GM23338 (cell line): ENCODE results near the gene C12orf56. TPM values are rescaled to one million over a fixed set of nuclear protein-coding genes. Genes with fewer than 3 reads are reported as not detected.
"Not testable (repeated sequence)": the region's sequence is repeated elsewhere in the genome, so short reads cannot be mapped to it uniquely, and the experiment has no call there.

Experiments
- ATAC-seq: fragments of 200-7000 bp; cut with Tn5 transposase; 3 replicates; pipeline ENCODE4 v1.9.1; 2020
- DNase-seq: peaks from one replicate; pipeline ENCODE4 v3.0.0-alpha.2; 2015; ENCODE audit warnings: low spot score
- H2AFZ ChIP-seq: fragments of 200-600 bp; sonication (generic); 2 replicates; pipeline ENCODE4 v1.8.0; 2016; ENCODE audit warnings: antibody characterized with exemption, mild to moderate bottlenecking, moderate library complexity
- H3F3A ChIP-seq: fragments of 200-600 bp; sonication (generic); replicated peaks from 2 replicates; pipeline ENCODE4 v1.8.0; 2017; ENCODE audit warnings: antibody characterized with exemption, mixed run types, low read depth
- H3K27ac ChIP-seq: fragments of 200-600 bp; sonication (generic); 2 replicates; pipeline ENCODE4 v1.6.1; 2016; ENCODE audit warnings: low read depth
- H3K27me3 ChIP-seq: fragments of 200-600 bp; sonication (generic); 2 replicates; pipeline ENCODE4 v1.8.0; 2016; ENCODE audit warnings: mild to moderate bottlenecking, mixed run types, moderate library complexity; ENCODE audit not compliant: insufficient read depth
- H3K36me3 ChIP-seq: fragments of 200-600 bp; sonication (generic); 2 replicates; pipeline ENCODE4 v1.8.0; 2016; ENCODE audit warnings: mild to moderate bottlenecking; ENCODE audit not compliant: insufficient read depth
- H3K4me1 ChIP-seq: fragments of 200-600 bp; sonication (generic); 2 replicates; pipeline ENCODE4 v1.8.0; 2016; ENCODE audit warnings: mild to moderate bottlenecking, moderate library complexity; ENCODE audit not compliant: insufficient read depth
- H3K4me2 ChIP-seq: fragments of 200-600 bp; sonication (generic); 2 replicates; pipeline ENCODE4 v1.7.1; 2017; ENCODE audit warnings: mixed run types
- H3K4me3 ChIP-seq: fragments of 200-600 bp; sonication (generic); 2 replicates; pipeline ENCODE4 v1.6.1; 2016; ENCODE audit warnings: mixed run types
- H3K79me2 ChIP-seq: fragments of 200-600 bp; sonication (generic); replicated peaks from 2 replicates; pipeline ENCODE4 v1.8.0; 2017; ENCODE audit warnings: mild to moderate bottlenecking; ENCODE audit not compliant: insufficient read depth
- H3K9me2 ChIP-seq: fragments of 200-600 bp; sonication (generic); 2 replicates; pipeline ENCODE4 v1.8.0; 2017; ENCODE audit not compliant: insufficient read depth
- H4K20me1 ChIP-seq: fragments of 200-600 bp; sonication (generic); replicated peaks from 2 replicates; pipeline ENCODE4 v1.8.0; 2017; ENCODE audit warnings: mild to moderate bottlenecking; ENCODE audit not compliant: insufficient read depth
- H3K27ac Mint-ChIP-seq: 2 replicates; pipeline ENCODE4 v1.8.0; 2020; ENCODE audit warnings: inconsistent platforms, mild to moderate bottlenecking, moderate library complexity, mixed read lengths
- H3K27me3 Mint-ChIP-seq: 3 replicates; pipeline ENCODE4 v1.8.0; 2022; ENCODE audit warnings: low read depth, mild to moderate bottlenecking, moderate library complexity, mixed read lengths, inconsistent platforms; ENCODE audit not compliant: insufficient read depth, poor library complexity
- H3K36me3 Mint-ChIP-seq: 3 replicates; pipeline ENCODE4 v1.8.0; 2021; ENCODE audit warnings: low read depth, mild to moderate bottlenecking, inconsistent platforms, moderate library complexity, mixed read lengths
- H3K4me1 Mint-ChIP-seq: 3 replicates; pipeline ENCODE4 v1.8.0; 2020; ENCODE audit warnings: mild to moderate bottlenecking, inconsistent platforms, mixed read lengths
- H3K4me3 Mint-ChIP-seq: 3 replicates; pipeline ENCODE4 v1.8.0; 2021; ENCODE audit warnings: moderate library complexity, mild to moderate bottlenecking, inconsistent platforms, mixed read lengths
- H3K9me3 Mint-ChIP-seq: 3 replicates; pipeline ENCODE4 v1.8.0; 2020; ENCODE audit warnings: moderate library complexity, mild to moderate bottlenecking, inconsistent platforms, mixed read lengths
- CREB1 ChIP-seq: fragments of 250-450 bp; sonication (Bioruptor Pico); IDR thresholded peaks from 2 replicates; pipeline ENCODE4 v1.5.0; 2020; ENCODE audit warnings: low read depth, mild to moderate bottlenecking, moderate library complexity
- JUNB ChIP-seq: IDR thresholded peaks from one replicate; pipeline ENCODE4 v1.6.1; 2016; ENCODE audit warnings: antibody characterized with exemption; ENCODE audit not compliant: unreplicated experiment
- NANOG ChIP-seq: IDR thresholded peaks from 2 replicates; pipeline ENCODE4 v1.6.1; 2016; ENCODE audit warnings: antibody characterized with exemption, borderline replicate concordance
- POLR2AphosphoS5 ChIP-seq: IDR thresholded peaks from 2 replicates; pipeline ENCODE4 v1.6.1; 2016; ENCODE audit warnings: antibody characterized with exemption, low read depth
- STAT1 ChIP-seq: IDR thresholded peaks from one replicate; pipeline ENCODE4 v1.6.1; 2016; ENCODE audit warnings: antibody characterized with exemption; ENCODE audit not compliant: unreplicated experiment
- polyA plus RNA-seq: library from polyadenylated mRNA; unstranded; fragments of >200 nt; fragmentation: Nextera tagmentation; extraction: Ambion mirVana; gene quantifications from 2 replicates; pipeline ENCODE4 v1.2.1, GENCODE V29; 2016
- total RNA-seq: library from RNA; depleted of rRNA; stranded (reverse); fragments of >200 nt; shearing (Covaris generic); gene quantifications from 2 replicates; pipeline ENCODE4 v1.2.3, GENCODE V29; 2014
- TF ChIP-seq, protein P1 (sequence below): fragments of 250-450 bp; sonication (Bioruptor Pico); IDR thresholded peaks from 2 replicates; pipeline ENCODE4 v1.5.0; 2020; ENCODE audit warnings: mild to moderate bottlenecking, moderate library complexity
- TF ChIP-seq, protein P2 (sequence below): IDR thresholded peaks from one replicate; pipeline ENCODE4 v1.6.1; 2018; ENCODE audit warnings: antibody characterized with exemption; ENCODE audit not compliant: unreplicated experiment
- TF ChIP-seq, protein P3 (sequence below): IDR thresholded peaks from 2 replicates; pipeline ENCODE4 v1.6.1; 2016; ENCODE audit warnings: antibody characterized with exemption

The C12orf56 gene
- total and polyA plus RNA-seq, 2 experiments from 2014 or later: 6.4 to 9.3 TPM

DNA sequence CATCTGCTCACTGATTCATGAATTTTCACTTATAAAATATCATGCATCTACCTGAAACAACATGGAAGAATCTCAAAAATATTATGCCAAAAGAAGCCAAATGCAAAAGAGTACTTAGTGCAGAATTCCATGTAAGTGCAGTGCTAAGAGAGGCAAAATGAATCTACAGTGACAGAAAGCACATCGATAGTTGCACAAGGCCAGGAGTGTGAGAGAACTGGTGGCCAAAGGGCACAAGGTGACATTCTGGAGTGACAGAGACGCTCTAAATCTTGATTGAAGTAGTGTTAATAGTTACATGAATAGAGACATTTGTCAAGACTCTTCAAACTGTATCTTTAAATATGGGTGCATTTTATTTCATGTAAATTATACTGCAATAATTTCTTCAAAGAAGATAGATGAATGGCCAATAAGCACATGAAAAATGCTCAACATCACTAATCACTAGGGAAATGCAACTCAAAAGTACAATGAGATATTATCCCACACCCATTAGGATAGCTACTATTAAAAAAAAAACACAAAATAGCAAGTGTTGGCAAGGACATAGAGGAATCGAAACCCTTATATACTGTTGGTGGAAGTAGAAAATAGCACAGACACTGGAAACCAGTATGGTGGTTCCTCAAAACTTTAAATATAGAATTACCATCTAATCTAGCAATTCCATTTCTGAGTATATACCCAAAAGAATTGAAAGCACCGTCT is 96.7 kb downstream of the C12orf56 start (continued):
- TF ChIP-seq, protein P1, sequence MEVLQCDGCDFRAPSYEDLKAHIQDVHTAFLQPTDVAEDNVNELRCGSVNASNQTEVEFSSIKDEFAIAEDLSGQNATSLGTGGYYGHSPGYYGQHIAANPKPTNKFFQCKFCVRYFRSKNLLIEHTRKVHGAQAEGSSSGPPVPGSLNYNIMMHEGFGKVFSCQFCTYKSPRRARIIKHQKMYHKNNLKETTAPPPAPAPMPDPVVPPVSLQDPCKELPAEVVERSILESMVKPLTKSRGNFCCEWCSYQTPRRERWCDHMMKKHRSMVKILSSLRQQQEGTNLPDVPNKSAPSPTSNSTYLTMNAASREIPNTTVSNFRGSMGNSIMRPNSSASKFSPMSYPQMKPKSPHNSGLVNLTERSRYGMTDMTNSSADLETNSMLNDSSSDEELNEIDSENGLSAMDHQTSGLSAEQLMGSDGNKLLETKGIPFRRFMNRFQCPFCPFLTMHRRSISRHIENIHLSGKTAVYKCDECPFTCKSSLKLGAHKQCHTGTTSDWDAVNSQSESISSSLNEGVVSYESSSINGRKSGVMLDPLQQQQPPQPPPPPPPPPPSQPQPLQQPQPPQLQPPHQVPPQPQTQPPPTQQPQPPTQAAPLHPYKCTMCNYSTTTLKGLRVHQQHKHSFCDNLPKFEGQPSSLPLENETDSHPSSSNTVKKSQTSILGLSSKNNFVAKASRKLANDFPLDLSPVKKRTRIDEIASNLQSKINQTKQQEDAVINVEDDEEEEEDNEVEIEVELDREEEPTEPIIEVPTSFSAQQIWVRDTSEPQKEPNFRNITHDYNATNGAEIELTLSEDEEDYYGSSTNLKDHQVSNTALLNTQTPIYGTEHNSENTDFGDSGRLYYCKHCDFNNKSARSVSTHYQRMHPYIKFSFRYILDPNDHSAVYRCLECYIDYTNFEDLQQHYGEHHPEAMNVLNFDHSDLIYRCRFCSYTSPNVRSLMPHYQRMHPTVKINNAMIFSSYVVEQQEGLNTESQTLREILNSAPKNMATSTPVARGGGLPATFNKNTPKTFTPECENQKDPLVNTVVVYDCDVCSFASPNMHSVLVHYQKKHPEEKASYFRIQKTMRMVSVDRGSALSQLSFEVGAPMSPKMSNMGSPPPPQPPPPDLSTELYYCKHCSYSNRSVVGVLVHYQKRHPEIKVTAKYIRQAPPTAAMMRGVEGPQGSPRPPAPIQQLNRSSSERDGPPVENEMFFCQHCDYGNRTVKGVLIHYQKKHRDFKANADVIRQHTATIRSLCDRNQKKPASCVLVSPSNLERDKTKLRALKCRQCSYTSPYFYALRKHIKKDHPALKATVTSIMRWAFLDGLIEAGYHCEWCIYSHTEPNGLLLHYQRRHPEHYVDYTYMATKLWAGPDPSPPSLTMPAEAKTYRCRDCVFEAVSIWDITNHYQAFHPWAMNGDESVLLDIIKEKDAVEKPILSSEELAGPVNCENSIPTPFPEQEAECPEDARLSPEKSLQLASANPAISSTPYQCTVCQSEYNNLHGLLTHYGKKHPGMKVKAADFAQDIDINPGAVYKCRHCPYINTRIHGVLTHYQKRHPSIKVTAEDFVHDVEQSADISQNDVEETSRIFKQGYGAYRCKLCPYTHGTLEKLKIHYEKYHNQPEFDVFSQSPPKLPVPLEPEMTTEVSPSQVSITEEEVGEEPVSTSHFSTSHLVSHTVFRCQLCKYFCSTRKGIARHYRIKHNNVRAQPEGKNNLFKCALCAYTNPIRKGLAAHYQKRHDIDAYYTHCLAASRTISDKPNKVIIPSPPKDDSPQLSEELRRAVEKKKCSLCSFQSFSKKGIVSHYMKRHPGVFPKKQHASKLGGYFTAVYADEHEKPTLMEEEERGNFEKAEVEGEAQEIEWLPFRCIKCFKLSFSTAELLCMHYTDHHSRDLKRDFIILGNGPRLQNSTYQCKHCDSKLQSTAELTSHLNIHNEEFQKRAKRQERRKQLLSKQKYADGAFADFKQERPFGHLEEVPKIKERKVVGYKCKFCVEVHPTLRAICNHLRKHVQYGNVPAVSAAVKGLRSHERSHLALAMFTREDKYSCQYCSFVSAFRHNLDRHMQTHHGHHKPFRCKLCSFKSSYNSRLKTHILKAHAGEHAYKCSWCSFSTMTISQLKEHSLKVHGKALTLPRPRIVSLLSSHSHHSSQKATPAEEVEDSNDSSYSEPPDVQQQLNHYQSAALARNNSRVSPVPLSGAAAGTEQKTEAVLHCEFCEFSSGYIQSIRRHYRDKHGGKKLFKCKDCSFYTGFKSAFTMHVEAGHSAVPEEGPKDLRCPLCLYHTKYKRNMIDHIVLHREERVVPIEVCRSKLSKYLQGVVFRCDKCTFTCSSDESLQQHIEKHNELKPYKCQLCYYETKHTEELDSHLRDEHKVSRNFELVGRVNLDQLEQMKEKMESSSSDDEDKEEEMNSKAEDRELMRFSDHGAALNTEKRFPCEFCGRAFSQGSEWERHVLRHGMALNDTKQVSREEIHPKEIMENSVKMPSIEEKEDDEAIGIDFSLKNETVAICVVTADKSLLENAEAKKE (CRISPR knock-in tag): no peak

DNA sequence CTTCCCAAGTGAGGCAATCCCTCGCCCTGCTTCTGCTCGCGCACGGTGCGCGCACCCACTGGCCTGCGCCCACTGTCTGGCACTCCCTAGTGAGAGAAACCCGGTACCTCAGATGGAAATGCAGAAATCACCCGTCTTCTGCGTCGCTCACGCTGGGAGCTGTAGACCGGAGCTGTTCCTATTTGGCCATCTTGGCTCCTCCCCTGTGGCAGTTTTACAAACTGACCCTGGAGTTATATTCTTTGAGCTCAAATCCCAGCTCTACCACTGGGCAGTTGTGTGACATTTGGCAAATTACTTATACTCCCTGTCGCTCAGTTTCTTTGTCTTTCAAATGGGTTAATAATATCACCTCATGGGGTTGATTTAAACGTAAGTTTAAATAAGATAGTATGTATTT is 97.4 kb downstream of the C12orf56 start:
- not testable (repeated sequence) for ATAC-seq, H3K4me3 Mint-ChIP-seq, H3K9me3 Mint-ChIP-seq, H3F3A ChIP-seq, H3K36me3 ChIP-seq, H3K27ac ChIP-seq, H3K27me3 ChIP-seq, H3K9me2 ChIP-seq, H3K79me2 ChIP-seq, H3K27me3 Mint-ChIP-seq, H3K27ac Mint-ChIP-seq, H3K4me3 ChIP-seq, H3K4me1 Mint-ChIP-seq, H4K20me1 ChIP-seq, H3K4me1 ChIP-seq, H3K36me3 Mint-ChIP-seq, H2AFZ ChIP-seq, H3K4me2 ChIP-seq
- peak; percentile 11 for DNase-seq

DNA sequence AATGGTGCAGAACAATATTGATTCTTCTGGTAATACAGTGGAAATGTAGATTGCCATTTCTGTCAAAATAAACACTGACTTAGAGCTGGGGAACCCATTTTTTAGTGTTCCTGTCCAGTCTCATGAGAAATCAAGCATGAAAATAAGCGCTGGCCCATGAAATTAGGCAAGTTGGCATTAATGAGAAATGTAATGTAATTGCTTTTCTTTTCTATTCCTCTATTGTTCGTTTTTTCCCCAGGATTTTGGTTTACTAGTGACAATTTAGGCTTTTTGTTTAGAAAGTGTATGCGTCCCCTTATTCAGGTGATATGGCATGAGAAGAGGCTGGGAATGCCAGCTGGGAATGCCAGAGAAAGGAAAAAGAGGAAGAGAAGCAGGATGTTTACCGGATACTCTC is 104.0 kb downstream of the C12orf56 start:
- no peak overlapping the region for H3K4me3 ChIP-seq
- H3F3A ChIP-seq: no peaks in the 10 kb centered on the region
- DNase-seq (no peak), ATAC-seq (no peak)
- Mint-ChIP-seq H3K9me3 (peaks cover 7% of the 10 kb centered on the region), H3K27me3 (no peaks in the 10 kb centered on the region), H3K4me1 (no peaks in the 10 kb centered on the region), H3K4me3 (no peak overlapping the region), H3K36me3 (no peaks in the 10 kb centered on the region; the same call in 2 of the 3 replicates), H3K27ac (no peak overlapping the region; the same call in 1 of the 2 replicates)
- H3K4me1 ChIP-seq: no peaks in the 10 kb centered on the region
- H4K20me1 ChIP-seq: no peaks in the 10 kb centered on the region; the same call in 1 of the 2 replicates
- no peak overlapping the region for H2AFZ ChIP-seq
- H3K27ac ChIP-seq: no peak overlapping the region
- H3K36me3 ChIP-seq: no peaks in the 10 kb centered on the region
- H3K9me2 ChIP-seq: no peaks in the 10 kb centered on the region
- H3K27me3 ChIP-seq: no peaks in the 10 kb centered on the region
- no peaks in the 10 kb centered on the region for H3K79me2 ChIP-seq
- H3K4me2 ChIP-seq: no peak overlapping the region
- TF ChIP-seq CREB1 (CRISPR knock-in tag) (no peak), JUNB (no peak), NANOG (no peak), STAT1 (no peak), POLR2AphosphoS5 (no peak)
- TF ChIP-seq, protein P2, sequence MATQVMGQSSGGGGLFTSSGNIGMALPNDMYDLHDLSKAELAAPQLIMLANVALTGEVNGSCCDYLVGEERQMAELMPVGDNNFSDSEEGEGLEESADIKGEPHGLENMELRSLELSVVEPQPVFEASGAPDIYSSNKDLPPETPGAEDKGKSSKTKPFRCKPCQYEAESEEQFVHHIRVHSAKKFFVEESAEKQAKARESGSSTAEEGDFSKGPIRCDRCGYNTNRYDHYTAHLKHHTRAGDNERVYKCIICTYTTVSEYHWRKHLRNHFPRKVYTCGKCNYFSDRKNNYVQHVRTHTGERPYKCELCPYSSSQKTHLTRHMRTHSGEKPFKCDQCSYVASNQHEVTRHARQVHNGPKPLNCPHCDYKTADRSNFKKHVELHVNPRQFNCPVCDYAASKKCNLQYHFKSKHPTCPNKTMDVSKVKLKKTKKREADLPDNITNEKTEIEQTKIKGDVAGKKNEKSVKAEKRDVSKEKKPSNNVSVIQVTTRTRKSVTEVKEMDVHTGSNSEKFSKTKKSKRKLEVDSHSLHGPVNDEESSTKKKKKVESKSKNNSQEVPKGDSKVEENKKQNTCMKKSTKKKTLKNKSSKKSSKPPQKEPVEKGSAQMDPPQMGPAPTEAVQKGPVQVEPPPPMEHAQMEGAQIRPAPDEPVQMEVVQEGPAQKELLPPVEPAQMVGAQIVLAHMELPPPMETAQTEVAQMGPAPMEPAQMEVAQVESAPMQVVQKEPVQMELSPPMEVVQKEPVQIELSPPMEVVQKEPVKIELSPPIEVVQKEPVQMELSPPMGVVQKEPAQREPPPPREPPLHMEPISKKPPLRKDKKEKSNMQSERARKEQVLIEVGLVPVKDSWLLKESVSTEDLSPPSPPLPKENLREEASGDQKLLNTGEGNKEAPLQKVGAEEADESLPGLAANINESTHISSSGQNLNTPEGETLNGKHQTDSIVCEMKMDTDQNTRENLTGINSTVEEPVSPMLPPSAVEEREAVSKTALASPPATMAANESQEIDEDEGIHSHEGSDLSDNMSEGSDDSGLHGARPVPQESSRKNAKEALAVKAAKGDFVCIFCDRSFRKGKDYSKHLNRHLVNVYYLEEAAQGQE: no peak
- TF ChIP-seq, protein P3, sequence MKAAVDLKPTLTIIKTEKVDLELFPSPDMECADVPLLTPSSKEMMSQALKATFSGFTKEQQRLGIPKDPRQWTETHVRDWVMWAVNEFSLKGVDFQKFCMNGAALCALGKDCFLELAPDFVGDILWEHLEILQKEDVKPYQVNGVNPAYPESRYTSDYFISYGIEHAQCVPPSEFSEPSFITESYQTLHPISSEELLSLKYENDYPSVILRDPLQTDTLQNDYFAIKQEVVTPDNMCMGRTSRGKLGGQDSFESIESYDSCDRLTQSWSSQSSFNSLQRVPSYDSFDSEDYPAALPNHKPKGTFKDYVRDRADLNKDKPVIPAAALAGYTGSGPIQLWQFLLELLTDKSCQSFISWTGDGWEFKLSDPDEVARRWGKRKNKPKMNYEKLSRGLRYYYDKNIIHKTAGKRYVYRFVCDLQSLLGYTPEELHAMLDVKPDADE: no peak
